Neural cell (in vitro differentiated cells): ENCODE measurements around the gene WIPF3.

Experiments used
- CTCF ChIP-seq: fragments of 450-650 bp; IDR thresholded peaks from 2 replicates; pipeline ENCODE4 v1.5.1; 2014; ENCODE audit warnings: antibody characterized with exemption, mild to moderate bottlenecking, moderate library complexity; ENCODE audit not compliant: poor library complexity, severe bottlenecking
- EP300 ChIP-seq: fragments of 450-650 bp; conservative IDR thresholded peaks from 2 replicates; pipeline ENCODE4 v1.6.1; 2014; ENCODE audit warnings: antibody characterized with exemption, mild to moderate bottlenecking, moderate library complexity; ENCODE audit not compliant: poor library complexity, severe bottlenecking
- EZH2 ChIP-seq: fragments of 200-600, 300-800 bp; shearing (Covaris generic), sonication (generic); IDR thresholded peaks from 2 replicates; pipeline ENCODE4 v1.6.1; 2014; ENCODE audit warnings: antibody characterized with exemption, low read length, borderline replicate concordance, mild to moderate bottlenecking; ENCODE audit not compliant: insufficient read depth, poor library complexity, severe bottlenecking
- POLR2AphosphoS5 ChIP-seq: IDR thresholded peaks from 2 replicates; pipeline ENCODE4 v1.6.1; 2012
- RAD21 ChIP-seq: fragments of 450-650 bp; conservative IDR thresholded peaks from 2 replicates; pipeline ENCODE4 v1.6.1; 2014; ENCODE audit warnings: antibody characterized with exemption, mild to moderate bottlenecking, moderate library complexity
- REST ChIP-seq: IDR thresholded peaks from 2 replicates; pipeline ENCODE4 v1.6.1; 2012; ENCODE audit warnings: borderline replicate concordance

- TF ChIP-seq REST (no peak), CTCF (no peak), EZH2 (no peak), POLR2AphosphoS5 (no peak), RAD21 (no peak), EP300 (no peak)
Measured at GRCh38 chr7:29808075-29808801, 1.9 kb downstream of the WIPF3 start.
